Stimulated activated CD4-positive, alpha-beta T cell treated with anti-CD3 and anti-CD28 coated beads, Interleukin-1b, Interleukin-23, amount 100 ng/mL, for 4 hours (primary cell): Measurements from ENCODE around the gene FBXO45.
A peak's percentile ranks its signal among the peaks of the same experiment; 100 is the strongest.
"Not testable (repeated sequence)": the region's sequence is repeated elsewhere in the genome, so short reads cannot be mapped to it uniquely, and the experiment has no call there.

Experiments used
- DNase-seq, 2 donors: peaks; one replicate each; pipeline ENCODE4 v3.0.0-alpha.2; 2020; ENCODE audit warnings: low read depth in 2 of 2

The FBXO45 gene

GRCh38 chr3:196568246-196569002, at the start of gene FBXO45, which contains the start of gene WDR53:
Gene FBXO45 (plus strand): TSS chr3:196568660. CDS start chr3:196568985, 325 bp downstream.
Gene WDR53 (minus strand): TSS chr3:196568554. CDS start chr3:196561475, 7,079 bp downstream.
- DNase-seq: peak; percentile 91 to 92

- peak in 1 of 2 donors; percentile 58 for DNase-seq
Observed at GRCh38 chr3:196518966-196519717, 49.3 kb upstream of the FBXO45 start.

GRCh38 chr3:196519718-196520082, 48.8 kb upstream of the FBXO45 start:
- DNase-seq: no peak

- not testable (repeated sequence) for DNase-seq
Observed at GRCh38 chr3:196521291-196521690, 47.2 kb upstream of the FBXO45 start.

- no peak for DNase-seq
Observed at GRCh38 chr3:196523841-196524240, 44.6 kb upstream of the FBXO45 start.

- no peak for DNase-seq
Observed at GRCh38 chr3:196524527-196524926, 43.9 kb upstream of the FBXO45 start.

GRCh38 chr3:196525141-196525540, 43.3 kb upstream of the FBXO45 start:
- no peak for DNase-seq

GRCh38 chr3:196528639-196529233, 39.7 kb upstream of the FBXO45 start:
- peak; percentile 69 to 90 for DNase-seq

- DNase-seq: no peak
Observed at GRCh38 chr3:196531418-196531817, 37.0 kb upstream of the FBXO45 start.

GRCh38 chr3:196533260-196533681, 35.2 kb upstream of the FBXO45 start:
- DNase-seq: no peak

- DNase-seq: peak; percentile 61 to 69
Observed at GRCh38 chr3:196537319-196537984, 31.0 kb upstream of the FBXO45 start.

GRCh38 chr3:196541684-196542445, 26.6 kb upstream of the FBXO45 start:
- DNase-seq: no peak

- DNase-seq: no peak
Observed at GRCh38 chr3:196544491-196544992, 23.9 kb upstream of the FBXO45 start.

- no peak for DNase-seq
Observed at GRCh38 chr3:196546537-196546936, 21.9 kb upstream of the FBXO45 start.

- DNase-seq: no peak
Observed at GRCh38 chr3:196547067-196547466, 21.4 kb upstream of the FBXO45 start.

GRCh38 chr3:196549312-196549711, 19.1 kb upstream of the FBXO45 start:
- DNase-seq: not testable (repeated sequence)

GRCh38 chr3:196550172-196550571, 18.3 kb upstream of the FBXO45 start:
- DNase-seq: not testable (repeated sequence)

GRCh38 chr3:196552253-196552652, 16.2 kb upstream of the FBXO45 start:
- no peak for DNase-seq

GRCh38 chr3:196553551-196553950, 14.9 kb upstream of the FBXO45 start:
- no peak for DNase-seq

- DNase-seq: no peak
Observed at GRCh38 chr3:196554205-196554604, 14.3 kb upstream of the FBXO45 start.

GRCh38 chr3:196555295-196555694, 13.2 kb upstream of the FBXO45 start:
- no peak for DNase-seq
